IPS DF 4.7 (cell line): ENCODE data around the gene KLHDC3.

ENCODE experiments used
- DNase-seq: peaks from one replicate; pipeline ENCODE4 v3.0.0-alpha.2; 2013; ENCODE audit warnings: low spot score; ENCODE audit errors: extremely low read depth

The KLHDC3 gene

GRCh38 chr6:43055966-43056365 lies 41.9 kb downstream of the KLHDC3 start:
- DNase-seq, result no peak

- no peak for DNase-seq
Observed at GRCh38 chr6:43058531-43058930, 44.5 kb downstream of the KLHDC3 start.

GRCh38 chr6:43059168-43060033 lies 45.4 kb downstream of the KLHDC3 start, which contains the start of the genes KLC4 and MRPL2:
Gene KLC4 (plus strand): TSS chr6:43059631. CDS start chr6:43061336, 1,705 bp downstream.
Gene MRPL2 (minus strand): TSS chr6:43059434. CDS start chr6:43059381, 53 bp downstream.
- peak; percentile 95 for DNase-seq

- DNase-seq, result no peak
Observed at GRCh38 chr6:43060034-43060754, 46.1 kb downstream of the KLHDC3 start.

- DNase-seq, result no peak
Observed at GRCh38 chr6:43060755-43061633, 46.9 kb downstream of the KLHDC3 start.

GRCh38 chr6:43061861-43062260 lies 47.8 kb downstream of the KLHDC3 start:
- no peak for DNase-seq

GRCh38 chr6:43062818-43063217 lies 48.8 kb downstream of the KLHDC3 start:
- no peak for DNase-seq

GRCh38 chr6:43070028-43070632 lies 56.1 kb downstream of the KLHDC3 start:
- DNase-seq, result no peak
